ENCODE results near the gene CCN5.

- TF ChIP-seq CTCF (IDR thresholded peaks at IDR 0.05) (no peak), POLR2A (IDR thresholded peaks at IDR 0.05) (no peak), POLR2AphosphoS5 (IDR thresholded peaks at IDR 0.05) (no peak), EP300 (IDR thresholded peaks at IDR 0.05) (no peak)
Observed at GRCh38 chr20:44768854-44769480, 53.8 kb downstream of the CCN5 start.
